IPS-15b (cell line): ENCODE results near the gene POMGNT2.
"Not testable (repeated sequence)": the region's sequence is repeated elsewhere in the genome, so short reads cannot be mapped to it uniquely, and the experiment has no call there.

Experiments
- H3K27me3 ChIP-seq: one replicate; pipeline ENCODE4 v1.6.1; 2013; ENCODE audit warnings: low read length; ENCODE audit not compliant: control insufficient read depth, insufficient read depth
- H3K36me3 ChIP-seq: one replicate; pipeline ENCODE4 v1.6.1; 2013; ENCODE audit warnings: low read length; ENCODE audit not compliant: control insufficient read depth, insufficient read depth
- H3K4me1 ChIP-seq: one replicate; pipeline ENCODE4 v1.6.1; 2013; ENCODE audit warnings: mild to moderate bottlenecking, low read length; ENCODE audit not compliant: control insufficient read depth, insufficient read depth
- H3K4me3 ChIP-seq: one replicate; pipeline ENCODE4 v1.5.1; 2013; ENCODE audit warnings: low read depth, low read length
- H3K9ac ChIP-seq: one replicate; pipeline ENCODE4 v1.6.1; 2013; ENCODE audit warnings: low read depth, mild to moderate bottlenecking, low read length
- H3K9me3 ChIP-seq: one replicate; pipeline ENCODE4 v1.6.1; 2013; ENCODE audit warnings: mild to moderate bottlenecking, low read length; ENCODE audit not compliant: control insufficient read depth, insufficient read depth

Gene POMGNT2

DNA sequence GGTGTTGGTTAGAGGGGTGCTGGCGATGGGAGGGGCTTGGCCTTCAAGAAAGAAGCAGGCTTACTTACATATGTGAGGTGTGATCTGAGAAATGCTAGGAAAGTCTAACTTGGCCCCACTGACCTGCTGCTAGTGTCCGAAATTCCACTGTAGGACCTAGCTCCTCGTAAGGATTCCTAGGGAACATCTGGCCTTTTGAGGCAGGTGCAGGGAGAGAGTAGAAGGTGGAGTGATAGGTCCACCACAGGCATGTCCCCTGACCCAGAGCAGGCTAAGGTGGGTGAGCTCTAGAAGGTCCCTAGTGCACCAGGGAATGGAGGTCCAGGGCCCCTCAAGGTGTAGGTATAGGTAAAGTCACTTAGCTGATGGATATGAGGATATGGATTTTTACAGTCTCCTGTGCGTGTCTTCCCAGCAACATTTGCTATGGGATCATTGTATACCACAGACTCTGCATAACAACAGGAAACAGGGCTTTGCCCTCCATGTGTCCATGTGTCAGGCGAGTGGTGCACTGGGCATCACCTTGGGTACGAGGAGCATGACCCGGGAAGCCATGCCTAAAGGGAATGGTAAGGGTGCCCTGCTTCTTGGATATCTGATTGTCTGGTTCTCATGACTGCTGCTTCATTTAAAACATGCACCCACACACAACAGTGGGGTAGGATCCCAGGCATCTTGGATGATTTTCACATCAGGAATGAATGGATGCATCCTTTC lies 32.6 kb downstream of the POMGNT2 start:
- H3K9ac ChIP-seq, result no peak overlapping the region
- no peak overlapping the region for H3K4me3 ChIP-seq
- H3K9me3 ChIP-seq, result no peaks in the 10 kb centered on the region
- H3K27me3 ChIP-seq, result no peaks in the 10 kb centered on the region
- no peaks in the 10 kb centered on the region for H3K4me1 ChIP-seq
- no peaks in the 10 kb centered on the region for H3K36me3 ChIP-seq

DNA sequence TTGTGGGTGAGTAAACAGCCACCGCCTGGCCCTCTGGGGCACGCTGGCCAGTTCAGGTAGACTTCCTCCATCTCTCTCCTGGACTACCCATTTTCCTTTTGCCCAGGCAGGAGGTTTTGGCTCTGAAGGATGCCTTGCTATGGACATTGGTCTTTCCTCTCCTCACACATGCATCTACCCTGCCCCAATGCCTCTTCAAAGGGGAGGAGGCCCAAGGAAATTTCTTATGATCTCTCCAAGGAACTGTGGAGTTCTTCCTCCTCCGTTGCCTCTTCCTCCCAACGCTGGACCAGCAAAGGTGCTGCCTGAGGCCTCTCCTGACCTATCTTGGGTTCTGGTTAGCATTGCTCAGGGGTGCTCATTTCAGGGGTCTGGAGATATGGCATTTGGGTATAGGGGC lies 33.5 kb downstream of the POMGNT2 start:
- Histone ChIP-seq H3K4me3 (no peak overlapping the region), H3K36me3 (no peaks in the 10 kb centered on the region), H3K27me3 (no peaks in the 10 kb centered on the region), H3K9ac (no peak overlapping the region), H3K4me1 (no peaks in the 10 kb centered on the region), H3K9me3 (no peaks in the 10 kb centered on the region)

DNA sequence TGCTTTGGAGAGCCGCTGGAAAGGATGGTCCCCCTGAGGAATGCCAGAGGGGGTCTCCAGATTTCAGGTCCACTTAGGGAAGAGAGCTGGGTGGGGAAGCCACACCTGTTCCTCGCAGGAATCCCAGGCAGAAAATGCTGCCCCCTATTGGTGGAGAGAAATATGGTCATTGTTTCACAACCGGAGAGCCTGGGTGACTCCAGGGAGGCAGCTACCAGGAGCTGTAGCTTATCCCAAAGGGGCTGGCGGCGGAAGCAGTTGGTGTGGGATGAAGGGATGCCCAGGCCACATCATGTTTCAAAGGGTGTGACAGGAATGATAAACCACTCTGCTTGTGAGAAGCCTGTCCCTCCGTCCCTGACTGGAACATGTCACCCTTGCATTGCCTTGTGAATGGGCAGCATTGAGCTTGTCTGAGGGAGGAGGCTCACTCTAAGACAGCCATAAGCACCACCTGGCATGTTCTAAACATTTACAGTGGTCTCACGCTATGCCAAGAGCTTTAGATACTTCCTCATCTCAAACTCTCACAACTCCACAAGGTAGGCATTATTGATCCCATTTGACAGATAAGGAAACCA lies 34.5 kb downstream of the POMGNT2 start:
- Histone ChIP-seq H3K27me3 (no peaks in the 10 kb centered on the region), H3K9me3 (no peaks in the 10 kb centered on the region), H3K4me1 (no peaks in the 10 kb centered on the region)

DNA sequence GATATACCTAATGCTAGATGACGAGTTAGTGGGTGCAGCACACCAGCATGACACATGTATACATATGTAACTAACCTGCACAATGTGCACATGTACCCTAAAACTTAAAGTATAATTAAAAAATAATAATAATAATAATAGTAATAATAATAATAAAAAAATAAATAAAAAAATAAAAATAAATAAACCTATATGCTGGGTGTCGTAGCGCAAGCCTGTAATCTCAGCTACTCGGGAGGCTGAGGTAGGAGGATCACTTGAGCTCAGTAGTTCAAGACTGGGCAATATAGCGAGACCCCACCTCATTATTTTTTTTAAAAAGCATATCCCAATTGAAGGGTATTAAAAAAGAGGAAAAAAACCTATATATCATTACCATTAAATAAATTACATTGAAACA lies 35.2 kb downstream of the POMGNT2 start:
- H3K9me3 ChIP-seq, H3K9ac ChIP-seq, H3K36me3 ChIP-seq, H3K4me1 ChIP-seq, H3K27me3 ChIP-seq, H3K4me3 ChIP-seq: not testable (repeated sequence)

More for the DNA sequence above, 34.5 kb downstream of the POMGNT2 start:
- H3K9ac ChIP-seq, result no peak overlapping the region
- H3K36me3 ChIP-seq, result no peaks in the 10 kb centered on the region
- H3K4me3 ChIP-seq, result no peak overlapping the region

DNA sequence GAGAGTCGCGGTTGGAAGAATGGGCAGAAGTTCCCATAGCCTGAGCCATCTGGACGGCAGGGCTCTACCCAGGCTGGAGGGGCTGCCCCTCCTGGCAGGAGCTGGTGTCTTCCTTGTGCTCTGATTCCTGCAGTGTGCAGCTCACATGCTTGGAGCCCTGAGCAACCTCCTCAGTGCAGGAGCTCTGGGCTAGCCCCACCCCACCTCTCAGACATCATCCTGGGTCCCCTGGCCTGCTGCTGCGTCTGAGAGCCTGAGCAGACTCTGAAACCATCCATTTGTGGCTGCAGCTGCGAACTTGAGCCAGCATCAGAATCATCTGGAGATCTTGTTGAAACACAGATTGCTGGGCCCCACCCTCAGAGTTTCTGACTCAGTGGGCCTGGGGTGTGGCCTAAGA lies 42.8 kb downstream of the POMGNT2 start:
- Histone ChIP-seq H3K9ac (no peak overlapping the region), H3K27me3 (no peaks in the 10 kb centered on the region), H3K36me3 (peaks cover 5% of the 10 kb centered on the region), H3K4me1 (no peaks in the 10 kb centered on the region), H3K9me3 (no peaks in the 10 kb centered on the region), H3K4me3 (no peak overlapping the region)

DNA sequence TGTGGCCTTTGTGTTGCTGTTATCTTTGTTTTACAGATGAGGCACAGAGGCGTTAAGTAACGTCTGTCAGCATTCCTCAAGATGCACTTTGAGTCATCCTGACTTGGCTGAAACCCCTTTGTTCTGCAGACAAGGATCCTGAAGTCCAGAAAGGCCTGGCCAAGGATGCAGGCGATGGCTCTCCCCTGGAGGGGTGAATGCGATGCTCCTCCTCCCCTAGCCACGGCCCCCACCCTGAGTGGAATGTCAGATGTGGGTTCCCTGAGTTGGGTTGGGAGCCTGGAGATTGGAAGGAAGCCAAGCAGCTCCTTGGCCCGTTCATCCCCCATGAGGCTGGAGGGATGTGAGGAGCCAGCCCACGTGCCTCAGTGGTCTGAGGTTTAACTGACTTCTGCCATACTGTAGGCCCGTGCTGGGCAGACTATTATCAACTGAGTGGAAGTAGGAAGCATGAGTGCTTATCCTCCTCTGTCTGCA lies 43.3 kb downstream of the POMGNT2 start:
- Histone ChIP-seq H3K4me1 (no peaks in the 10 kb centered on the region), H3K27me3 (no peaks in the 10 kb centered on the region), H3K36me3 (peaks cover 5% of the 10 kb centered on the region), H3K9me3 (no peaks in the 10 kb centered on the region), H3K9ac (no peak overlapping the region), H3K4me3 (no peak overlapping the region)

DNA sequence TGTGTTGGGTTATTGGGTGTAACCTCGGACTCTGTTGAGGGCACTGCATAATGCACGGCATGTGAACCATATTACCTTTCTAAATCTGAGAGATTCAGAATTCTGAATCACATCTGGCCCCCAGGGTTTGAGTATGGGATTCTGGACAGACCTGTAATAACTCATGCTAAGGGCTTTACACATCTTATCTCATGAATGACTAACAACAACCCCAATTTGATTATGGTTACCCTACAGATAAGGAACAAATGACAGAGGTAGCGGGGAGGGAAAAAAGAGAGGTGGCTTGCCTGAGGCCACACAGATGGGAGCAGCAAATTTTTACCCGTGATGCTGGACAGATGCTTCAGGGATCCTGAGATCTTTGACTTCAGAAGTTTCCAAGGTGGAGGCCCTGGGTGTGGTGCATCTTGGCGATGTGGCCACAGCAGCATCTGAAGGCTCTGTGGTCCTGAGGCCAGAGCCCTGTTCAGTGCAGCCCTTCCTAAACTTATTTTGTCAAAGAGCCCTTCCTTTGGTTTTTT lies 43.8 kb downstream of the POMGNT2 start:
- H3K4me3 ChIP-seq, result no peak overlapping the region
- H3K27me3 ChIP-seq, result no peaks in the 10 kb centered on the region
- no peaks in the 10 kb centered on the region for H3K9me3 ChIP-seq
- no peak overlapping the region for H3K9ac ChIP-seq
- H3K4me1 ChIP-seq, result no peaks in the 10 kb centered on the region
- H3K36me3 ChIP-seq, result peaks cover 5% of the 10 kb centered on the region

DNA sequence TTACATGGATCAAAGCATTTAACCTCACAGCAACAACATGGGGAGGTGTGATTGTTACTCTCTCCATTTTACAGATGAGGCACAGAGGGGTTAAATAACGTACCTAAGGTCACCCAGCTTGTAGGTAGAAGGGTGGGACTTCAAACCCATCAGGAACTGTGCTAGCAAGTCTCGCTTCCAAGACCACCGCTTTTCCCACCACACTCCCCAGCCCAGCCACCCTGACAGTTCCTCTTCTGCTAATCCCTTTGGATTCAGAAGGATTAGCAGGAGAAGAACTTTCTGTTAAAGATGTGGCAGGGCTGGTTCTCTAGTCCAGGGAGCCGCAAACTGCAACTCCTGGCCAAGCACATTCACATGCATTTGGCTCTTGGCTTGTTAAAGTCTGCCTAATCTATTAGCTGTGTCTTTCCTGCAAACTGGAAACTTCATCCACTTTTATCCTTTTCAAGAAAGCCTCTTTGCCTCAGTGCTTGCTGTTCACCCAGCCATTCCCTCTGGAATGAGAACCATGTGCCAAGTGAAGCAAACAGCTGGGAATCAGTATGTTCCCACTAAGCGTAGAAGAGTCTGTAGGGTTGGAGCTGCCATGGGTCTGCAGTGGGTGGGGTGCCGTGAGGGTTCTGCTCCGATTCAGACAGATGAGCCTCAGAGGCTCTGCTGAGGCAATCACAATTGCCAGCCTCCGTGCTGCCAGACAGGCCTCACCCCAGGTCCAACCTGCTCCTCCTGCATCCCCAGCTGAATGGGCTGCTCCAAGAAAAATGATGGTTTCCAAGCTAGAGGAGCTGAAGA lies 44.6 kb downstream of the POMGNT2 start:
- Histone ChIP-seq H3K36me3 (peaks cover 5% of the 10 kb centered on the region), H3K4me3 (no peak overlapping the region), H3K9ac (no peak overlapping the region)

DNA sequence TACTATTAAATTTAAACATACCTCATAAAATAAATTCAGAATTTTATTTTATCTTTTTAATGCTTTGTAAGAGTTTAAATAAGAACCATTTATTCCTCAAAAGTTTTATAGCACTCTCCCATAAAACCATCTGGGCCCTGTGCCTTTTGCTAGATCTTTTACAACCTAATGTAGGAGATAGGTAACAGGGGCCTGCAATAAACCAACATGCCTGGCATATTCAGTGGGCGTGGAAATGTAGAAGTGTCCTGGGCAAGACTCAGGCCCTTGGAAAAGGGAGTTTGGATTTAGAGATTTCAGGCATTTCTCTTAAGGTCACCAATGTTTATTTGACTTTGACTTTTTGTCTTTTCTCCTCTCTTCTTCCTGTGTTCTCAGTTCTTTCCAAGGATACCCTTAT lies 46.4 kb downstream of the POMGNT2 start:
- no peak overlapping the region for H3K4me3 ChIP-seq
- peaks cover 5% of the 10 kb centered on the region for H3K36me3 ChIP-seq
- no peak overlapping the region for H3K9ac ChIP-seq
- H3K27me3 ChIP-seq, result peaks cover 3% of the 10 kb centered on the region
- no peaks in the 10 kb centered on the region for H3K9me3 ChIP-seq
- H3K4me1 ChIP-seq, result no peaks in the 10 kb centered on the region

More for the DNA sequence above, 44.6 kb downstream of the POMGNT2 start:
- no peaks in the 10 kb centered on the region for H3K4me1 ChIP-seq
- no peaks in the 10 kb centered on the region for H3K27me3 ChIP-seq
- H3K9me3 ChIP-seq, result no peaks in the 10 kb centered on the region

DNA sequence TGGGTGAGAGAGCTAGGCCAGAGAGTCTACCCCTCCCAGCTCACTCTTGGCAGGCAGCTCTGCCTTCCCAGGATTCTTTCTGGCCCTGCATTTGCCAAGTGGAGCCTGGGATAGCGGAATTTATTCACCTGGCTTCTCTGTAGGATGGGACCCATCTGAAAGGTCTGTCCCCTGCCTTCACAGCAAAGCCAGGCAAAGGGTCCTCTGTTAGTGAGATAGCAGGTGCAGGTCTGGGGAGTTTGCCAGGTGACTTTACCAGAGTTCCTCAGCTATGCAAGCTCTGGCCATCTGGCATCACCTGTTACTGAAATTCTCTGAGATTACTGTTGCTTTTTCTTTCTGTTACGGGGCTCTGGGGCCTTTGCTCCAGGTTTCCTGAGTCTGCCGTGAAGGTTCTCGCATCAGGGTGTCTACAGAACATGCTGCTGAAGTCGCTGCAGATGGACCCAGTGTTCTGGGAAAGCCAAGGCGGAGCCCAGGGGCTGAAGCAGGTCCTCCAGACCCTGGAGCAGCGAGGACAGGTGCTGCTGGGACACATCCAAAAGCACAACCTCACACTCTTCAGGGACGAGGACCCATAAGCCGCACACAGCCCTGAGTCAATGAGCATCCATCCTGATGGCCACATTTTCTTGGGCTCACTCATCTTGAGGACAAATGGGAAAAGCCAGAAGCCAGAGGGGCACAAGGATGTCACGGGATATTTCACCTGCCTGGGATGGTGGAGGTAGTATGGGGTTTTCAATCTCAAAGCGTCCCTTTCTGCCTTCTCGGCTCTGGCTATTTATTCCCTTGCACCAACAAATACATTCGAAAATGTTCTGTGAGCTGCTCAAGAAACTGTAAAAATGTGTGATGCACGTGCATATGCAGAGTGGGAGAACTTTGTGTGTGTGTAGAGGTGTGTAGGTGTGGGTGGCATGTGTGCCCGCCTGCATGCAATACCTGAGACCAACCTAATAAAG lies 49.8 kb downstream of the POMGNT2 start:
- Histone ChIP-seq H3K36me3 (no peaks in the 10 kb centered on the region), H3K27me3 (peaks cover 3% of the 10 kb centered on the region), H3K4me3 (no peak overlapping the region), H3K9ac (no peak overlapping the region), H3K9me3 (no peaks in the 10 kb centered on the region), H3K4me1 (no peaks in the 10 kb centered on the region)

DNA sequence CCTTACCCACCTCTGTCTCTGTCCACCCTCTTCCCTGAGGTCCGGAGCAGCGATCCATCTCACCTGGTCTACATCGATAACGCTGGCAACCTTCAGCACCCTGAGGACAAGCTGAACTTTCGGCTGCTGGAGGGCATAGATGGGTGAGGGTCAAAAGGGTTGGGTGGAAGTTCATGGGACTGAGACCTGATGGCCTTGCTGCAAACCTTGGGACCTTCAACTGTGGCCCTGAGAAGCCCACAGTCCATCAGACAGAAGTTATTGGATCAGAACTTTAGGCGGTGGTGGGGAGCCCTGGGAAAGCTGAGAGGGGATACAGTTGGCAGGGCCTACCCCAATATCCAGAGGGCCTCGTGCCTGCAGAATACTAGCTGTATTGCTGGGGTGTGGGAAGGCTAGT lies 50.5 kb downstream of the POMGNT2 start:
- Histone ChIP-seq H3K9me3 (no peaks in the 10 kb centered on the region), H3K4me1 (no peaks in the 10 kb centered on the region), H3K27me3 (peaks cover 3% of the 10 kb centered on the region), H3K36me3 (no peaks in the 10 kb centered on the region), H3K9ac (no peak overlapping the region), H3K4me3 (no peak overlapping the region)
